OCI-LY1 (cell line): ENCODE data around the gene BICD1.
"Not testable (repeated sequence)": the region's sequence is repeated elsewhere in the genome, so short reads cannot be mapped to it uniquely, and the experiment has no call there.

ENCODE experiments used
- H2AFZ ChIP-seq: fragments of 200-600 bp; sonication (generic), shearing (Covaris generic); 2 replicates; pipeline ENCODE4 v1.6.0; 2014; ENCODE audit warnings: antibody characterized with exemption, mild to moderate bottlenecking, low read length
- H3F3A ChIP-seq: fragments of 200-600 bp; sonication (generic), shearing (Covaris generic); 2 replicates; pipeline ENCODE4 v1.6.0; 2014; ENCODE audit warnings: mild to moderate bottlenecking, antibody characterized with exemption, low read length, moderate library complexity; ENCODE audit not compliant: insufficient read depth
- H3K27ac ChIP-seq: fragments of 200-600 bp; sonication (generic); 2 replicates; pipeline ENCODE4 v1.5.1; 2014; ENCODE audit warnings: low read length, mixed run types, mild to moderate bottlenecking, low read depth; ENCODE audit not compliant: poor library complexity, severe bottlenecking
- H3K27me3 ChIP-seq: fragments of 200-600 bp; sonication (generic); 2 replicates; pipeline ENCODE4 v1.6.0; 2014; ENCODE audit warnings: antibody characterized with exemption, mild to moderate bottlenecking, low read length, moderate library complexity; ENCODE audit not compliant: insufficient read depth
- H3K36me3 ChIP-seq: fragments of 200-600 bp; sonication (generic); 2 replicates; pipeline ENCODE4 v1.6.1; 2014; ENCODE audit warnings: mild to moderate bottlenecking, antibody characterized with exemption, low read length, moderate library complexity, mixed read lengths; ENCODE audit not compliant: insufficient read depth
- H3K4me1 ChIP-seq: fragments of 200-600 bp; sonication (generic); 2 replicates; pipeline ENCODE4 v1.5.1; 2014; ENCODE audit warnings: mild to moderate bottlenecking, low read length, moderate library complexity; ENCODE audit not compliant: insufficient read depth, severe bottlenecking
- H3K4me2 ChIP-seq: fragments of 200-600 bp; sonication (generic), shearing (Covaris generic); 2 replicates; pipeline ENCODE4 v1.6.1; 2014; ENCODE audit warnings: low read length
- H3K4me3 ChIP-seq: fragments of 200-600 bp; sonication (generic); 2 replicates; pipeline ENCODE4 v1.5.1; 2014; ENCODE audit warnings: low read length, low read depth, mild to moderate bottlenecking, mixed read lengths; ENCODE audit not compliant: poor library complexity, severe bottlenecking
- H3K79me2 ChIP-seq: fragments of 200-600 bp; shearing (Covaris generic); 2 replicates; pipeline ENCODE4 v1.6.1; 2016; ENCODE audit warnings: mixed run types, low read length, mixed read lengths; ENCODE audit not compliant: insufficient read depth
- H3K9ac ChIP-seq: fragments of 200-600 bp; sonication (generic), shearing (Covaris generic); 2 replicates; pipeline ENCODE4 v1.6.1; 2014; ENCODE audit warnings: mild to moderate bottlenecking, low read length, mixed read lengths
- H3K9me2 ChIP-seq: fragments of 200-600 bp; sonication (generic), shearing (Covaris generic); 2 replicates; pipeline ENCODE4 v1.6.1; 2014; ENCODE audit warnings: low read depth, mild to moderate bottlenecking, low read length, mixed read lengths
- H3K9me3 ChIP-seq: fragments of 200-600 bp; shearing (Covaris generic); 2 replicates; pipeline ENCODE4 v1.6.1; 2014; ENCODE audit warnings: low read length, mixed read lengths
- H4K20me1 ChIP-seq: fragments of 200-600 bp; sonication (generic), shearing (Covaris generic); 2 replicates; pipeline ENCODE4 v1.6.0; 2016; ENCODE audit warnings: mild to moderate bottlenecking, low read length; ENCODE audit not compliant: insufficient read depth
- CTCF ChIP-seq: fragments of 200-600 bp; sonication (generic), shearing (Covaris generic); IDR thresholded peaks from 2 replicates; pipeline ENCODE4 v1.5.1; 2017; ENCODE audit warnings: mild to moderate bottlenecking, antibody characterized with exemption, low read length, moderate library complexity, mixed read lengths
- EZH2 ChIP-seq: fragments of 200-600 bp; sonication (generic), shearing (Covaris generic); IDR thresholded peaks from 2 replicates; pipeline ENCODE4 v1.8.0; 2017; ENCODE audit warnings: borderline replicate concordance, mixed run types, mild to moderate bottlenecking, antibody characterized with exemption, low read length, moderate library complexity, mixed read lengths

The BICD1 gene

DNA sequence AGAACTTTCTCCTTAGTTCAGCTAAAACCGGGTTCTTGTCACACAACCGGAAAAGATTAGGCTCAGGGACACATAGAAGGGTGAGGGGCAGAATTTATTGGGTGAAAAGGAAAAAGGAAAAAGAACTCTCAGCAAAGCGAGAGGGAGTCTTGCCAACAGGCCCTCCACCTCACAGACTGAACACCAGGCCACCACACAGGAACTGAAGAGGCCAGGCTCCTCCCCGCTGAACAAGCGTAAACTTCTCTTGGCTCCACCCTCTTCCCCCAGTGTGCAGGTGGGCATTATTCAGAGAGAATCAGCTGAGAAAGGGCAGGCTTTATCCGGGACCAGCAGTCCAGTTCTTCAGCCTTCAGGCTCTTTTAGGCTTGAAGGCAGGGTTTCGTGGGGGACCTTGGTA is 167.1 kb downstream of the BICD1 start:
- no peaks in the 10 kb centered on the region for H3K79me2 ChIP-seq
- H3K9me2 ChIP-seq: no peaks in the 10 kb centered on the region
- H3K4me2 ChIP-seq: peak overlapping the region; percentile 69
- H3K4me3 ChIP-seq: peak overlapping the region; percentile 48
- TF ChIP-seq EZH2: no peak
- TF ChIP-seq CTCF: no peak
- H4K20me1 ChIP-seq: no peaks in the 10 kb centered on the region
- no peak overlapping the region for H2AFZ ChIP-seq
- H3F3A ChIP-seq: no peaks in the 10 kb centered on the region; the same call in 1 of the 2 replicates
- peak overlapping the region; percentile 96 for H3K27ac ChIP-seq
- H3K9ac ChIP-seq: peak overlapping the region; percentile 77
- H3K36me3 ChIP-seq: peaks cover 3% of the 10 kb centered on the region; the same call in 1 of the 2 replicates
- no peaks in the 10 kb centered on the region for H3K27me3 ChIP-seq
- no peaks in the 10 kb centered on the region for H3K9me3 ChIP-seq
- H3K4me1 ChIP-seq: peaks cover 54% of the 10 kb centered on the region

GRCh38 chr12:32274665-32275064 is 168.0 kb downstream of the BICD1 start:
- Histone ChIP-seq H4K20me1 (no peaks in the 10 kb centered on the region), H3F3A (no peaks in the 10 kb centered on the region; the same call in 1 of the 2 replicates), H3K4me1 (peaks cover 49% of the 10 kb centered on the region), H3K9me3 (no peaks in the 10 kb centered on the region), H3K4me3 (no peak overlapping the region), H3K9ac (no peak overlapping the region), H3K9me2 (no peaks in the 10 kb centered on the region), H3K79me2 (no peaks in the 10 kb centered on the region), H3K27me3 (no peaks in the 10 kb centered on the region), H3K4me2 (no peak overlapping the region), H3K36me3 (peaks cover 3% of the 10 kb centered on the region; the same call in 1 of the 2 replicates), H3K27ac (peak overlapping the region; percentile 96), H2AFZ (no peak overlapping the region)
- TF ChIP-seq EZH2: no peak
- no peak for TF ChIP-seq CTCF

- H3K79me2 ChIP-seq, H2AFZ ChIP-seq, H3K9ac ChIP-seq, H4K20me1 ChIP-seq, H3K36me3 ChIP-seq, H3K27ac ChIP-seq, H3F3A ChIP-seq, H3K27me3 ChIP-seq, H3K9me2 ChIP-seq, H3K9me3 ChIP-seq, H3K4me3 ChIP-seq, H3K4me2 ChIP-seq: not testable (repeated sequence)
- H3K4me1 ChIP-seq: peaks cover 43% of the 10 kb centered on the region
Measured at GRCh38 chr12:32275520-32275919, 168.9 kb downstream of the BICD1 start.

GRCh38 chr12:32277774-32278173 is 171.1 kb downstream of the BICD1 start:
- H3K79me2 ChIP-seq: no peaks in the 10 kb centered on the region
- H3K9ac ChIP-seq: no peak overlapping the region
- peaks cover 27% of the 10 kb centered on the region for H3K4me1 ChIP-seq
- H3K4me3 ChIP-seq: no peak overlapping the region
- H3K9me3 ChIP-seq: no peaks in the 10 kb centered on the region
- no peak overlapping the region for H3K27ac ChIP-seq
- peaks cover 3% of the 10 kb centered on the region; the same call in 1 of the 2 replicates for H3K36me3 ChIP-seq
- H2AFZ ChIP-seq: no peak overlapping the region
- H4K20me1 ChIP-seq: no peaks in the 10 kb centered on the region
- H3K4me2 ChIP-seq: no peak overlapping the region
- H3K27me3 ChIP-seq: no peaks in the 10 kb centered on the region
- TF ChIP-seq EZH2 (no peak), CTCF (no peak)
- no peaks in the 10 kb centered on the region for H3K9me2 ChIP-seq
- H3F3A ChIP-seq: no peaks in the 10 kb centered on the region
